WI38 (cell line): Measurements from ENCODE around the gene ELOA.

Experiments
- H3K4me3 ChIP-seq: 2 replicates; pipeline ENCODE4 v1.5.1; 2011; ENCODE audit warnings: low read depth, mild to moderate bottlenecking, control low read depth, low read length
- TF ChIP-seq, protein P1 (sequence below): IDR thresholded peaks from 2 replicates; pipeline ENCODE4 v1.5.1; 2012; ENCODE audit warnings: low read depth, mild to moderate bottlenecking, control low read depth, low read length

ELOA gene

DNA sequence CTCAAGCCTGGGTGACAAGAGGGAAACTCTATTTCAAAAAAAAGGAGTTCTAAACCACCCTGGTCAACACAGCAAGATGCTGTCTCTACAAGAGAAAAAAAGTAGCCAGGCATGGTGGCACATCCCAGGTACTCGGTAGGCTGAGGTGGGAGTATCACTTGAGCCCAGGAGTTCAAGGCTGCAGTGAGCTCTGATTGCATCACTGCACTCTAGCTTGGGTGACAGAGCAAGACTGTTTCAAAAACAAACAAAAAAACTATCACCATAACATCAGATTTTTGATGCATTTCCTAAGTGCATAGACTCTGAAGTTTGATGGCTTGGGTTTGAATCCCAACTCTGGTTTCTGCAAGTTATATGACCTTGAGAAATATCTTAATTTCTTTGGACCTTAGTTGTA lies 9.6 kb downstream of the ELOA start:
- TF ChIP-seq, protein P1, sequence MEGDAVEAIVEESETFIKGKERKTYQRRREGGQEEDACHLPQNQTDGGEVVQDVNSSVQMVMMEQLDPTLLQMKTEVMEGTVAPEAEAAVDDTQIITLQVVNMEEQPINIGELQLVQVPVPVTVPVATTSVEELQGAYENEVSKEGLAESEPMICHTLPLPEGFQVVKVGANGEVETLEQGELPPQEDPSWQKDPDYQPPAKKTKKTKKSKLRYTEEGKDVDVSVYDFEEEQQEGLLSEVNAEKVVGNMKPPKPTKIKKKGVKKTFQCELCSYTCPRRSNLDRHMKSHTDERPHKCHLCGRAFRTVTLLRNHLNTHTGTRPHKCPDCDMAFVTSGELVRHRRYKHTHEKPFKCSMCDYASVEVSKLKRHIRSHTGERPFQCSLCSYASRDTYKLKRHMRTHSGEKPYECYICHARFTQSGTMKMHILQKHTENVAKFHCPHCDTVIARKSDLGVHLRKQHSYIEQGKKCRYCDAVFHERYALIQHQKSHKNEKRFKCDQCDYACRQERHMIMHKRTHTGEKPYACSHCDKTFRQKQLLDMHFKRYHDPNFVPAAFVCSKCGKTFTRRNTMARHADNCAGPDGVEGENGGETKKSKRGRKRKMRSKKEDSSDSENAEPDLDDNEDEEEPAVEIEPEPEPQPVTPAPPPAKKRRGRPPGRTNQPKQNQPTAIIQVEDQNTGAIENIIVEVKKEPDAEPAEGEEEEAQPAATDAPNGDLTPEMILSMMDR = no peak
- H3K4me3 ChIP-seq = no peak overlapping the region

DNA sequence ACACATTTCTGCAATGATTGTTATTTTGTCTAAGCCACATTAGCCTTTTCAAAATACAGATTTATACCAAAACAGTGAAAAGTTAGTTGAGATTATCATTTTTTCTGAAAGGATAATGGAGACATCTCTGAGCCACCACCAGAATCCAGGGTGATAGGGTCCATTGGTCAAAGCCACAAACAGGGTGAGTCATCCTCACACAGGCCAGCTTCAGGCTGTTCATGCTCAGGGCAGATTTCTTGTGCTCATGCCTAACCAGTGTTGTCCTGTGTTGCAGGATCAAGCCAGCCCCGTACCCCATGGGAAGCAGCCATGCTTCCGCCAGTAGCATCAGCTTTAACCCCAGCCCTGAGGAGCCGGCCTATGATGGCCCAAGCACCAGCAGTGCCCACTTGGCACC lies 13.4 kb downstream of the ELOA start:
- H3K4me3 ChIP-seq = no peak overlapping the region
- TF ChIP-seq, protein P1 = no peak

DNA sequence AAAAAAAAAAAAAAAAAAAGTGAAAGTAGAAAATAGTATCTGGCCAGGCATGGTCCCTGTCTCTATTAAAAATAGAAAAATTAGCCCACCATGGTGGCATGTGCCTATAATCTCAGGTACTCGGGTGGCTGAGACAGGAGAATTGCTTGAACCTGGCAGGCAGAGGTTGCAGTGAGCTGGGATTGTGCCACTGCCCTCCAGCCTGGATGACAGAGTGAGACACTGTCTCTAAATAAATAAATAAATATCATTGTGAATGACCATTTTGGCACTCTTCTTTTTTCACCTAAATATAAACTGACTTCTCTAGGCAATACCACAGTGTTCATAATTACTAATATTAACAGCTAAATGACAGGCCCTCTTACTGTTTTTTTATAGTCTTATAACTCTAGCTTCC lies 14.5 kb downstream of the ELOA start:
- TF ChIP-seq, protein P1 = no peak

DNA sequence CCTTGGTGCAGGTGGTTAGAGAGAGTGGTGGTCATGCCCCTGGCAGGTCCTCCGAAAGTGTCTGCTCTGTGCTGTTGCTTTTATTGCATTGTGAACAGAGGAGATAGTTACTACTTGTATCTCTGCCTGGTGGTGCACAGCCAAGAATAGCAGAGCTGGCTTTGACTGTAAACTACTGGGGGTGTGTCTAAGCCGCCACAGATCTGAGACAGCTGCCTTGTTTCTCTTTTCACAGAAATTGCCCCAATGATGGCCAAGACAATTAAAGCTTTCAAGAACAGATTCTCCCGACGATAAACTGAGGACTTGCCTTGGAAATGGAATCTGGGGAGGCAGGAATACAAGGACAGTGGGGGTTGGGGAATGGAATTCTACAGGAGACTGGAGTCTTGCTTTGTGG lies 16.0 kb downstream of the ELOA start:
- H3K4me3 ChIP-seq = no peak overlapping the region
- TF ChIP-seq, protein P1 = no peak

More for the DNA sequence above, 14.5 kb downstream of the ELOA start:
- H3K4me3 ChIP-seq = no peak overlapping the region

DNA sequence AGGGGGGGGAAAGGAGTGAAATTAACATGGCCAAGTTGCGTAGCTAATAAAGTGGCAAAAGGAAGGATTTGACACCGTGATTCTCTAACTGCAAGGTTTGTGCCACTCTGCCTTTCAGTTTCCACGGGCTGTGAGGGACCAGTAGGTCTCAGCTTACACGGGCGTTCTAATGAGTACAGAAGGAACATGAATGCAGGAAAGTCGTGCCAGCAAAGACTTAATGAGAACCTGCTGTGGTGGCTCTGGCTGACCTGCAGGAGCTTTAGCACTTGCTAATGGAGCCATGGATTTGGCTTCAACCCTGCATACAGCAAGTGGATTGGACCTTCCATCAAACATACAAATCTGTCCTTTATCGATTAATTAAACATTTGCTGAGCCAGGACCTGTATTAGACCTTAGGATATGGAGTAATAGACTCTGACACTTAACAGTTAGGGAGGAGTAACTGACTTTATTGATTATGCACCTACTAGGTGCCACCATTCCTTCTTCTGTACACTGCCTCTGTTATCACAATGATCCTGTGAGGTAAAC lies 19.8 kb downstream of the ELOA start:
- H3K4me3 ChIP-seq = no peak overlapping the region
- TF ChIP-seq, protein P1 = no peak

DNA sequence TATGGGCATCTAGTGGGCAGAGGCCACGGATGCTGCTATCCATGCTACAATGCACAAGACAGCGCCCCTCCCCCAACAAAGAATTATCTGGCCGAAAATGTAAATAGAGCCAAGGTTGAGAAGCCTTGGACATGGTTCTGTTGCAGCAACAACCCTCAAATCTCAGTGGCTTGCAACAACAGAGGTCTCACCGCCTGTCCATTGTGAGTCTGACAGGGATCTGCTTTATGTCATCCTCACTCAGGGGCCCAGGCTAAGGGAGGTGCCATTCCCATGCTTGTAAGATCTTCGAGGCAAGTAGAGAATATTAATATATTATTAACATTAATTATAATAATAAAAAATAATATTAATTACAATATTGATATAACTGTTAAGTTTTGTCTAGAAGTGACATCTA lies 25.5 kb downstream of the ELOA start:
- no peak overlapping the region for H3K4me3 ChIP-seq
- TF ChIP-seq, protein P1 = no peak

DNA sequence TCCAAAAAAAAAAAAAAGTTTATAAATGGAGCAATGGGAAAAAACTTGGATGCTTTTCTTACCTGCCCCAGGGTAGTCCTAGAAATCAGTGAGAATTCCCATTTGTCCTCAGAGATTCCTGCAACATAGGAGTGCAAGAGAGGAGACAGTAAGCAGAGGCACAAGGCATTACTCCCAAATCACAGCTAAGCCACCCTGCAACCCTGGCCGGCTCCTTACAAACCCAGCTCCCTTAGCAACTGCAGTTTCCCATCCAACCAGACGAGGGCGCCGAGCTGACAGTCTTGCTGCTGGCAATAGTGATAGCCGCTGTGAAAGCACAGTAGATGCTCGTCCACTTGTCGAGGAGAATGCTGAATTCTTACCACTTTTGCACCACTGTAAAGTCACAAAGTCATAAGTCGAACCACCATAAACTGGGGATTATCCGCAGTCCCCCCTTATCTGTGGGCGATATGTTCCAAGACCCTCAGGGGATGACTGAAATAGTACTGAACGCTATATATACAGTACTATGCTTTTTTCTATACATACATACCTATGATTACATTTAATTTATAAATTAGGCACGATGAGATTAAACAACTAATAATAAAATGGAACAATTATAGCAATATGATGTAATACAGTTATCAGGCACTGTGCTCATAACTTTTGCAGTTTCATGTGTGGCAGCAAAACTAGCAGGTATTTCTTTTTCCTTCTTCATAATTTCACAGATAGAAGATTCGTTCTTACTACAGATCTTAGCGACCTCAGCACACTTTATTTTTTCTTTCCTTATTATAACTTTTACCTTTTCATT lies 29.0 kb downstream of the ELOA start:
- H3K4me3 ChIP-seq = no peak overlapping the region
- TF ChIP-seq, protein P1 = peak; percentile 96
